GM21717 (cell line): ENCODE data around the gene ZFP64.
"Not testable (repeated sequence)": the region's sequence is repeated elsewhere in the genome, so short reads cannot be mapped to it uniquely, and the experiment has no call there.

Experiments
- ATAC-seq: cut with Tn5 transposase; IDR thresholded peaks from one replicate; pipeline ENCODE4 v1.9.1; 2021; ENCODE audit warnings: mild to moderate bottlenecking, moderate library complexity; ENCODE audit not compliant: unreplicated experiment

The ZFP64 gene

DNA sequence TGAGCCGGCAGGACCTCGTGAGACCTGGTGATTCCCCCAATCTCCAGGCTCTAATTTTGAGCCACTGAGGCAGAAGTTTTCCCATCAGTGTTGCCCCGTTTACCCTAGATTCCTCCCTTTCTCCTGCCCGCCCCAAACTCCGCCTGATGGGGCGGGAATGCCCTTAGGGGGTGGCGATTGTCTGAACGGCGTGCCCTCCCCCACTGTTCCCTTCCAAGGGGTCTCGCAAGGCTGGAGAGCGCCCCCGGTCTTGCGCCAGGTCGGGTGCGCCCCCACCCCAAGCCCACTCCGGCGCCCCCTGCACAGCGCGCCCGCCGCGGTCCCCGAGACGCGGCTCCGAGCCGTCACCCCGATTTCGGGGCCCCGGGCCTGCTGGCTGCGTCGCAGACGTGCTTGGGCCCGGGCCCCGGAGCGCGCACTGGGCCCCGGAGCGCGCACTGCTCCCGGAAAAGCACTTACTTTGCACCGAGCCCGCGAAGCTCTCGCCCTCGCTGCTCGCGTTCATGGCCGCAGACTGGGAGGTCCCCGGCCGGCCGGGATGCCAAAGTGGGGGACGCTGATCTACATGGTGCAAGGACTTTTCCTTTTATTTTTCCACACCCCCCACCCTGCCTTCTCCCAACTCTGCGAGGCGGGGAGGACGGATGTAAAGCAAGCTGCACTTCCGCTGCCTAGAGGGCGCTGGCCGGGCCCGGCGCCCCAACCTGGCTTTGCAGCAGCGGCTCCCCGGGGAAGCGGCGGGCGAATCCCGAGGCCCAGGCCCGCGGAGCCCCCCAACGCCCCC is at the start of gene ZFP64:
TSS of gene ZFP64 (minus strand) at position 648 of the 784 bp plus-strand sequence. CDS start at position 505, 143 bp downstream.
- ATAC-seq: peak; percentile 75

DNA sequence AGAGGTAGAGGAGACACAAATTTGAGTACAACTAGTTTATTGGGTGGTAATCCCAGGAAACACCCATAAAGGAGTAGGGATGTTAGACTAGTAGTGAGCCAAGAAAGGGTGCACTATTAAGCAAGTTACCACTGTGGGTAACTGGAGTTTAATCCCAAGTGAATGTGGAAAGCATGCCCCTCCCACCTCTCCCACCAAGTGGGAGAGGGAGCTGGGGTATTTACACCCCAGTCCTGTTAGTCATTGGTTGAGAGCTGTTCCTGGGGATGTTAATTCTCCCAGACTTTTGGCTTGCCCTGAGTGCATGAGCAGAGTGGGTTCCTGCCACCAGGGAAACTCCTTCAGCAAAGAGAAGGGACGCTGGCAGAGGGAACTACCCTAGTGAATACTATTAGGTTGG is 49.2 kb upstream of the ZFP64 start:
- no peak for ATAC-seq

DNA sequence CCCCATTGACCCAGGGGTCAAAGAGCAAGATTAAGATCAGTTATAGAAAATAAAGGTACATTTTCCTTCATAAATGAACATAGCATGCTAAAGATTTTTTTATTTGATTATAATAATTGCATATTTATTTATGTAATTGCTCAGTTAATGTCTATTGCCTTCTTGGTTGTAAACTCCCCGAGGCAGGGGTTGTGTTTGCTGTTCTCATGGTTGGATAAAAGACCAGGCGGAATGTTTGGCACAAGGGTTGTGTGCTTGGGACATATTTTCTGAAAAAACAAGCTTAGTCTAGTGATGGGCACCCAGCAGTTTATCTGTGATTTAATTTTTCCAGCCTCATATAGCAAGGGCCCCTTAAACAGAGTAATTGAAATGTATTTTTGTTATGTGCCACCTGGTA is 47.5 kb upstream of the ZFP64 start:
- no peak for ATAC-seq

DNA sequence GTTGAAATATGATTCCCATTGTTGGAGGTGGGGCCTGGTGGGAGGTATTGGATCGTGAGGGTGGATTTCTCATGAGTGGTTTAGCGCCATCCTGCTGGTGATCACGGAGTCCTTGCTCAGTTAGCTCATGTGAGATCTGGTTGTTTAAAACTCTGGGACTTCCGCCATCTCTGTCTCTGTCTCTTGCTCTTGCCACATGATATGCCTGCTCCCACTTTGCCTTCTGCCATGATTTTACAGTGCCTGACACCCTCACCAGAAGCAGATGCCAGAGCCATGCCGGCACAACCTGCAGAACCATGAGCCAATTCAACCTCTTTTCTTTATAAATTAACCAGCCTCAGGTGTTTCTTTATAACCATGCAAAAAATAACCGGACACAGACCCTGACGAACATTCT is 44.7 kb upstream of the ZFP64 start:
- no peak for ATAC-seq

GRCh38 chr20:52235129-52235528 is 43.5 kb upstream of the ZFP64 start:
- no peak for ATAC-seq

- no peak for ATAC-seq
Measured at GRCh38 chr20:52234302-52235045, 42.9 kb upstream of the ZFP64 start.

DNA sequence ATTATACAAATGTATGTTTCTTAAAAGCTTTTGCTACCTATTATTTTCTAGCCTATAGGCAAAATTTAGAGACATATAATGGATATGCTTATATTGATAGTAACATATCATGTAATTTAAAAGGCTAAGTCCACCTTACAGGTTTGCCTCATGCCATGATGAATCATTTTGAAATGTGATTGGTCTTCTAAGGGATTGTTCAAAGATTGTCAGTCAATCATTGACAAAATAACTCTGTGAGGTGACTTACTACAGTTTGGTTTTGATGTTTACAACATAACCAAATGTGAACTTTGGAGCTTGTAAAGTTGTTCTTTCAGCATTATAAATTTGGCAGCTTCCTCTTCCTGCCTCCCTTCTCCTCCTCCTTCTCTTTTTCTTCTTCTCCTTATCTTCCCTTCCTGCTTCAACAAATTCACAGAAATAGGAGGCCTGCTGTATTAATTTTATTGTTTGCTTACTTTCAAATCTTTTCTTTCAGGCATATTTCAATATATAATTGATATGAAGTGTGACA is 39.7 kb upstream of the ZFP64 start:
- ATAC-seq: no peak

DNA sequence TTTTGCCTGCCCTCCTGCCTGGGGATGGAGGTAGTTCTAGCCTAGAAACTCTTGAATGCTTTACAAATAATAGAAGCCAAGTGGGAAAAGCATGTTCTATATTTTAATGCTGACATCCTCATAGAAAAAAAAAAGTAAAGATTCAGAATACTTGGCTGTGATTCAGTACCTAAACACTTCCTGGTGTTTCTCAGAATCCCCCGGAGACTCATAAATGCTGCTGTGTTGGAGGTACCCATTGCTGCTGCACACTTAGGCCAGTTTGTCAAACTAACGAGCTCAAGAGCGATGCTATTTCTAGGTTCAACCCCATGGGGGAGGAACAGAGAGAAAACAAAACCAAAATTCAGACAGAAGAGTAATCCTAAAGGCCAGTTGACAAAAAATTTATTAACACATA is 38.8 kb upstream of the ZFP64 start:
- ATAC-seq: no peak

DNA sequence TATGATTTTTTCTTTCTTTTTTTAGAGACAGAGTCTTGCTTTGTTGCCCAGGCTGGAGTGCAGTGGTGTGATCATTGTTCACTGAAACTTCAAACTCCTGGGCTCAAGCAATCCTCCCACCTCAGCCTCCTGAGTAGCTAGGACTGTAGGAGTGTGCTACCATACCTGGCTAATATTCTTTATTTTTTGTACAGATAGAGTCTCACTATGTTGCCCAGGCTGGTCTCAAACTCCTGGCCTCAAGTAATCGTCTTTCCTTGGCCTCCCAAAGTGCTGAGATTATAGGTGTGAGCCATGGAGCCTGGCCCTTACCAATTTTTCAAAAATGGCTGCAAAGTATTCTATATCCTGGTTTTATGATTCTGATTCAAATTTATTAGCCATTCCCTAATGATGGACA is 37.8 kb upstream of the ZFP64 start:
- ATAC-seq: not testable (repeated sequence)

- no peak for ATAC-seq
Measured at GRCh38 chr20:52226370-52226769, 34.8 kb upstream of the ZFP64 start.

DNA sequence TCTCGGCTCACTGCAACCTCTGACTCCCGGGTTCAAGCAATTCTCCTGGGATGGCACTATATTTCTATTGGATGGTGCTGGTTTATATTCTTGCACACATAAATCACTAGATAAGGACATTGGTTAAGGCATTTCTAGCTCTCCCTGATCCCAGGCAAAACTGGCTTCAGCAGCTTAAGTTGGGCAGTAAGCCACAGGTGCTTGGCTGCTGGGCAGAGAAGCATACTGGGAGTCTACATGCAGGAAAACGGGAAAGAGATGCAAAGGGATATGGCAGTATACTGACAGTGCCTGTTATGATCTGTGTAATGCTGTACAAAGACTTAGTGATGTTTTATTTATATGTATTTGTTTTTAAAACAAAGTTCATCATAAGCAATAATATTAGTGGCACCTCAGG is 33.3 kb upstream of the ZFP64 start:
- no peak for ATAC-seq

GRCh38 chr20:52221362-52221761 is 29.8 kb upstream of the ZFP64 start:
- not testable (repeated sequence) for ATAC-seq

GRCh38 chr20:52220891-52221290 is 29.3 kb upstream of the ZFP64 start:
- not testable (repeated sequence) for ATAC-seq

DNA sequence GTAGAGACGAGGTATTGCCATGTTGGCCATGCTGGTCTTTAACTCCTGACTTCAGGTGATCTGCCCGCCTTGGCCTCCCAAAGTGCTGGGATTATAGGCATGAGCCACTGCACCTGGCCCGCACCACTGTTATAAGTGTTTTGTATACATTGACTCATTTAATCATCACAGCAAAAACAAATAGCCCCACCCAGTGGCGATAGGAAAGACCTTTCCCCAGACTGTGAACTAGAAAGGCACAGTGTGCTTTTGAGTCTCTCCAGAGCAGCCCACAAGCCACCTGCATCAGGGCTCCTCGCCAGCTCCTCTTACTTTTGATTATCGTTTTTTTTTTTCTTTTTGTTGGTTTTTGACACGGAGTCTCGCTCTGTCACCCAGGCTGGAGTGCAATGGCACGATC is 27.9 kb upstream of the ZFP64 start:
- ATAC-seq: no peak

DNA sequence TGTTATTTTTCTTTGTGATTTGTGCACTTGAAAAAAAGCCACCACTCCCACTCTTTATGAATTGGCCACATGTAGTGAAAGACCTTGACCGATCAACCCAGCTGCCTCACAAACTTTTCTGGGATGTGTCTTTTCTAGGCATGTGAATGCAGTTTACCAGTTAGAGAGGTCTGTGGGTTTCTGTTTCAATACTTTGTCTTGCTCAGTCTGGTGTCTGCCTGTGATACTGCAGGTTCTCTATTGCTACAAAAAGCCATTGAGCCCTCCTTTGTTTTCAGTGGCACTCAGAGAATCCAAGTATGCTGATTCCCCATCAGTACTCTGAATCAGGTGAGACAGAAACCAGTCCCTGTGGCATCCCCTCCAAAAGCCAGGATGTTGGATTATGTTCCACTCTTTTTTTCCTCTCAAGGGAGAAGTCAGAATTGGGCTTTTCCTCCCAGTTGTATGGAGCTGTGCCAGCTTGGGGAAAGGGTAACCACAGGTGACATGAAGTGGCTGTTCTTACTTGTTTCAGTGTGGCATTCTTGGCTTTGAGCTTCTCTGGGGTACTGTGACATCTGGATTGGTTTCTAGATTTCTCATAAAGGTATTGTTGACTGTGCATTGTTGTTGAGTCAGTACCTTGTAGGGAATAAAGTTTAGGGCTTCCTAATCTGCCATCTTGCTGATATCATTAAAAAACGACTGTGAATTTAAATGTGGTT is 26.3 kb upstream of the ZFP64 start:
- no peak for ATAC-seq

GRCh38 chr20:52213995-52214394 is 22.4 kb upstream of the ZFP64 start:
- no peak for ATAC-seq

GRCh38 chr20:52212943-52213342 is 21.4 kb upstream of the ZFP64 start:
- no peak for ATAC-seq

DNA sequence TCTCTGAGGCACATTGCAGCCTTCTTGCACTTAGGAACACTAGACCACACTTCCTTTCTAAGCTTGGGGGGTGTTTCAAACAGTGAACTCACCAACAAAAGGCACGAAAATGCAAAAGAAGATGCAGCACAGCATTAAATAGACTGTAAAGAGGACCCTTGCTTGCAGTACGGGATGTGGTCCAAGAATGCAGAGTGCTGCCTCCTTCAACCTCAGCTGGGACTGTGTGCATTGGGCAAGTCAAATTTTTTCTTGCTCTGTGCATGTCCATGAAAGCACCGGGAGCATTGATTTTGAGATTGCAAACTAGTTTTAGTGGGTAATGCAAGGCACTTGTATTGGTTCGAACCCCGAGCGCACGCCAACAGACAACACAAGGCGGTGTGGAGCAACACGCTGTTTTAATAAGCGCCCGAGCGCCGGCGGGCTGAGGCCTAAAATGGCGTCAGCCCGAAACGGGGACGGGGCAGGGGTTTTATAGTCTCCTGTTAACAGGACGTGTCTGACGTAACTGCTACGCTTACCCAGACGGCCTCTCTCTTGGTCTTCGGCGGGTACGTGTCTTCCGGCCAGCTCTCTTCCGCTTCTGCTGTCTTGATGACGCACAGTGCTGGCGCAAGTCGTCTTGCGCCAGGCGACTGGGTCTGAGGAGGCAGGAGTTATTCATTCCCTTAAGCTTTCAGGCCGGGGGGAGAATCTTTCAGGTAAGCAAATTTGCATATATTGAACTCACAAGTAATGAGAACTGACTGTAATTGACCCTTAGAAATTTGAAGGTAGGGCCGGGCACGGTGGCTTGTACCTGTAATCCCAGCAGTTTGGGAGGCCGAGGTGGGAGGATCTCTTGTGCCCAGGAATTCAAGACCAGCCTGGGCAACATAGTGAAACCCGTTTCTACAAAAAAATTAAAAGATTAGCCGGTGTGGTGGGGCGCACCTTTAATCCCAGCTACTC is 18.7 kb upstream of the ZFP64 start:
- ATAC-seq: no peak

DNA sequence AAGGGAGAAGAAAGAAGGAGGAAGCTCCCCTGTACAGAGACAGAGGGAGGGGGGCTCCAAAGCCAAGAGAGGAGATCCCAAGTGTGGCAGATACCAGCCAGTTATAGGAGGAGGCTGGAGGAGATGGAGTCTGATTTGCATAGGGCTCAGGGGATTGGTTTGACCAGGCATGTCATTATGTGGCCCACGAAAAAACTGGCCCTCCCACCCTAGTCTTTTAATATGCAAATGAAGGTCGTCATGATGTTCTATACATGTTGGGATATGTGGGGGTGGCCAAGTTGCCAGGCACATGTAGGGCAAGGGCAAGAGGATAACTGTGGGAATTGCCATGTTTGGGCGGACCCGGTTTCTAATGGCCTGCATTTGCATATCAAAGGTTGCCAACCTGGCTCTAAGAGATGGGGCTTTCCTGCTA is 17.6 kb upstream of the ZFP64 start:
- ATAC-seq: no peak
